ENCODE results near the gene PLEKHM3.

The PLEKHM3 gene

DNA sequence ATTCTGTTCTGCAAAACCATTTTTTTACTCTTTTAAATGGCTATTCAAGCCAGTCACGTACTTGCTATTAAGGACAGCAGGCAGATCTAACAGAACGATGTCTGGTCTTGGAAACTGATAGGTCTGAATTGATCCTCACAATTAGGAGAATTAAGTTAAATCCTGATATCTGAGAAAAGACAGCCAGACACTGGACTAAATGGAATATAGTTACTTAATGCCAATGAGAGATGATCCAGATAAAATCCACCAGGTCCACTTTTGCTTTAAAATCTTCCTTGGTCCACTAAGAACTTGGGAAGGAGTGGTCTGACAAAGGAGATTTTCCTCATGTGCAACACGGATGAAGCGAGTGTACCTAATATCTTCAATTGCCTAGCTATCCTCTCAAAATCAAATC lies 86.9 kb downstream of the PLEKHM3 start:
- Histone ChIP-seq H3K4me3 (ENCODE audit: low read depth, low read length) (no peak overlapping the region), H3K27ac (ENCODE audit: extremely low read depth, low read depth, low read length) (no peak overlapping the region), H3K36me3 (ENCODE audit: control insufficient read depth in 2 of 2, insufficient read depth in 1 of 2, low read length in 2 of 2) (no peaks in the 10 kb centered on the region), H3K9me3 (ENCODE audit: control insufficient read depth, insufficient read depth, low read depth, low read length) (no peaks in the 10 kb centered on the region), H3K4me1 (ENCODE audit: control insufficient read depth, insufficient read depth, low read length) (peaks cover 4% of the 10 kb centered on the region; the same call in 1 of the 2 replicates)
- CTCF ChIA-PET, result no interaction called here
- POLR2A ChIA-PET, result no interaction called here
- TF ChIP-seq, protein P1, sequence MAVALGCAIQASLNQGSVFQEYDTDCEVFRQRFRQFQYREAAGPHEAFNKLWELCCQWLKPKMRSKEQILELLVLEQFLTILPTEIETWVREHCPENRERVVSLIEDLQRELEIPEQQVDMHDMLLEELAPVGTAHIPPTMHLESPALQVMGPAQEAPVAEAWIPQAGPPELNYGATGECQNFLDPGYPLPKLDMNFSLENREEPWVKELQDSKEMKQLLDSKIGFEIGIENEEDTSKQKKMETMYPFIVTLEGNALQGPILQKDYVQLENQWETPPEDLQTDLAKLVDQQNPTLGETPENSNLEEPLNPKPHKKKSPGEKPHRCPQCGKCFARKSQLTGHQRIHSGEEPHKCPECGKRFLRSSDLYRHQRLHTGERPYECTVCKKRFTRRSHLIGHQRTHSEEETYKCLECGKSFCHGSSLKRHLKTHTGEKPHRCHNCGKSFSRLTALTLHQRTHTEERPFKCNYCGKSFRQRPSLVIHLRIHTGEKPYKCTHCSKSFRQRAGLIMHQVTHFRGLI (tag by site-specific recombination; IDR thresholded peaks at IDR 0.05), result no peak
- TF ChIP-seq ZNF394 (tag by site-specific recombination; IDR thresholded peaks at IDR 0.05; ENCODE audit: borderline replicate concordance) (no peak), ZSCAN16 (tag by site-specific recombination; IDR thresholded peaks at IDR 0.05) (no peak), ZSCAN23 (tag by site-specific recombination; IDR thresholded peaks at IDR 0.05) (no peak), ZNF16 (tag by site-specific recombination; IDR thresholded peaks at IDR 0.05; ENCODE audit: low read depth) (no peak), ZNF391 (tag by site-specific recombination; IDR thresholded peaks at IDR 0.05; ENCODE audit: borderline replicate concordance, low read depth) (no peak), ZNF37A (tag by site-specific recombination; IDR thresholded peaks at IDR 0.05) (no peak), ZNF830 (tag by site-specific recombination; IDR thresholded peaks at IDR 0.05; ENCODE audit: low read depth) (no peak), IKZF3 (tag by site-specific recombination; IDR thresholded peaks at IDR 0.05) (no peak), ZNF292 (tag by site-specific recombination; IDR thresholded peaks at IDR 0.05; ENCODE audit: borderline replicate concordance, low read depth) (no peak), ZNF768 (tag by site-specific recombination; IDR thresholded peaks at IDR 0.05) (no peak), ZNF510 (tag by site-specific recombination; IDR thresholded peaks at IDR 0.05; ENCODE audit: insufficient replicate concordance) (no peak), ZNF174 (tag by site-specific recombination; IDR thresholded peaks at IDR 0.05) (no peak)
- TF ChIP-seq, protein P2, sequence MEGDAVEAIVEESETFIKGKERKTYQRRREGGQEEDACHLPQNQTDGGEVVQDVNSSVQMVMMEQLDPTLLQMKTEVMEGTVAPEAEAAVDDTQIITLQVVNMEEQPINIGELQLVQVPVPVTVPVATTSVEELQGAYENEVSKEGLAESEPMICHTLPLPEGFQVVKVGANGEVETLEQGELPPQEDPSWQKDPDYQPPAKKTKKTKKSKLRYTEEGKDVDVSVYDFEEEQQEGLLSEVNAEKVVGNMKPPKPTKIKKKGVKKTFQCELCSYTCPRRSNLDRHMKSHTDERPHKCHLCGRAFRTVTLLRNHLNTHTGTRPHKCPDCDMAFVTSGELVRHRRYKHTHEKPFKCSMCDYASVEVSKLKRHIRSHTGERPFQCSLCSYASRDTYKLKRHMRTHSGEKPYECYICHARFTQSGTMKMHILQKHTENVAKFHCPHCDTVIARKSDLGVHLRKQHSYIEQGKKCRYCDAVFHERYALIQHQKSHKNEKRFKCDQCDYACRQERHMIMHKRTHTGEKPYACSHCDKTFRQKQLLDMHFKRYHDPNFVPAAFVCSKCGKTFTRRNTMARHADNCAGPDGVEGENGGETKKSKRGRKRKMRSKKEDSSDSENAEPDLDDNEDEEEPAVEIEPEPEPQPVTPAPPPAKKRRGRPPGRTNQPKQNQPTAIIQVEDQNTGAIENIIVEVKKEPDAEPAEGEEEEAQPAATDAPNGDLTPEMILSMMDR (tag by site-specific recombination; IDR thresholded peaks at IDR 0.05), result no peak
- TF ChIP-seq, protein P3, sequence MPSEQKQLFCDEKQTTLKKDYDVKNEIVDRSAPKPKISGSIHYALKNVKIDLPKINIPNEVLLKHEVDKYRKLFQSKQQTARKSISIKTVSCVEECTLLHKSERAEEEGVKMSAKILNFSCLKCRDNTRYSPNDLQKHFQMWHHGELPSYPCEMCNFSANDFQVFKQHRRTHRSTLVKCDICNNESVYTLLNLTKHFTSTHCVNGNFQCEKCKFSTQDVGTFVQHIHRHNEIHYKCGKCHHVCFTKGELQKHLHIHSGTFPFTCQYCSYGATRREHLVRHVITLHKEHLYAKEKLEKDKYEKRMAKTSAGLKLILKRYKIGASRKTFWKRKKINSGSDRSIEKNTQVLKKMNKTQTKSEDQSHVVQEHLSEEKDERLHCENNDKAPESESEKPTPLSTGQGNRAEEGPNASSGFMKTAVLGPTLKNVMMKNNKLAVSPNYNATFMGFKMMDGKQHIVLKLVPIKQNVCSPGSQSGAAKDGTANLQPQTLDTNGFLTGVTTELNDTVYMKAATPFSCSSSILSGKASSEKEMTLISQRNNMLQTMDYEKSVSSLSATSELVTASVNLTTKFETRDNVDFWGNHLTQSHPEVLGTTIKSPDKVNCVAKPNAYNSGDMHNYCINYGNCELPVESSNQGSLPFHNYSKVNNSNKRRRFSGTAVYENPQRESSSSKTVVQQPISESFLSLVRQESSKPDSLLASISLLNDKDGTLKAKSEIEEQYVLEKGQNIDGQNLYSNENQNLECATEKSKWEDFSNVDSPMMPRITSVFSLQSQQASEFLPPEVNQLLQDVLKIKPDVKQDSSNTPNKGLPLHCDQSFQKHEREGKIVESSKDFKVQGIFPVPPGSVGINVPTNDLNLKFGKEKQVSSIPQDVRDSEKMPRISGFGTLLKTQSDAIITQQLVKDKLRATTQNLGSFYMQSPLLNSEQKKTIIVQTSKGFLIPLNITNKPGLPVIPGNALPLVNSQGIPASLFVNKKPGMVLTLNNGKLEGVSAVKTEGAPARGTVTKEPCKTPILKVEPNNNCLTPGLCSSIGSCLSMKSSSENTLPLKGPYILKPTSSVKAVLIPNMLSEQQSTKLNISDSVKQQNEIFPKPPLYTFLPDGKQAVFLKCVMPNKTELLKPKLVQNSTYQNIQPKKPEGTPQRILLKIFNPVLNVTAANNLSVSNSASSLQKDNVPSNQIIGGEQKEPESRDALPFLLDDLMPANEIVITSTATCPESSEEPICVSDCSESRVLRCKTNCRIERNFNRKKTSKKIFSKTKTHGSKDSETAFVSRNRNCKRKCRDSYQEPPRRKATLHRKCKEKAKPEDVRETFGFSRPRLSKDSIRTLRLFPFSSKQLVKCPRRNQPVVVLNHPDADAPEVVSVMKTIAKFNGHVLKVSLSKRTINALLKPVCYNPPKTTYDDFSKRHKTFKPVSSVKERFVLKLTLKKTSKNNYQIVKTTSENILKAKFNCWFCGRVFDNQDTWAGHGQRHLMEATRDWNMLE (tag by site-specific recombination; conservative IDR thresholded peaks at IDR 0.05; ENCODE audit: low read depth), result no peak
- TF ChIP-seq, protein P4, sequence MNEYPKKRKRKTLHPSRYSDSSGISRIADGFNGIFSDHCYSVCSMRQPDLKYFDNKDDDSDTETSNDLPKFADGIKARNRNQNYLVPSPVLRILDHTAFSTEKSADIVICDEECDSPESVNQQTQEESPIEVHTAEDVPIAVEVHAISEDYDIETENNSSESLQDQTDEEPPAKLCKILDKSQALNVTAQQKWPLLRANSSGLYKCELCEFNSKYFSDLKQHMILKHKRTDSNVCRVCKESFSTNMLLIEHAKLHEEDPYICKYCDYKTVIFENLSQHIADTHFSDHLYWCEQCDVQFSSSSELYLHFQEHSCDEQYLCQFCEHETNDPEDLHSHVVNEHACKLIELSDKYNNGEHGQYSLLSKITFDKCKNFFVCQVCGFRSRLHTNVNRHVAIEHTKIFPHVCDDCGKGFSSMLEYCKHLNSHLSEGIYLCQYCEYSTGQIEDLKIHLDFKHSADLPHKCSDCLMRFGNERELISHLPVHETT (tag by site-specific recombination; IDR thresholded peaks at IDR 0.05), result no peak
- TF ChIP-seq, protein P5, sequence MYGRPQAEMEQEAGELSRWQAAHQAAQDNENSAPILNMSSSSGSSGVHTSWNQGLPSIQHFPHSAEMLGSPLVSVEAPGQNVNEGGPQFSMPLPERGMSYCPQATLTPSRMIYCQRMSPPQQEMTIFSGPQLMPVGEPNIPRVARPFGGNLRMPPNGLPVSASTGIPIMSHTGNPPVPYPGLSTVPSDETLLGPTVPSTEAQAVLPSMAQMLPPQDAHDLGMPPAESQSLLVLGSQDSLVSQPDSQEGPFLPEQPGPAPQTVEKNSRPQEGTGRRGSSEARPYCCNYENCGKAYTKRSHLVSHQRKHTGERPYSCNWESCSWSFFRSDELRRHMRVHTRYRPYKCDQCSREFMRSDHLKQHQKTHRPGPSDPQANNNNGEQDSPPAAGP (tag by site-specific recombination; IDR thresholded peaks at IDR 0.05), result no peak
- TF ChIP-seq, protein P6, sequence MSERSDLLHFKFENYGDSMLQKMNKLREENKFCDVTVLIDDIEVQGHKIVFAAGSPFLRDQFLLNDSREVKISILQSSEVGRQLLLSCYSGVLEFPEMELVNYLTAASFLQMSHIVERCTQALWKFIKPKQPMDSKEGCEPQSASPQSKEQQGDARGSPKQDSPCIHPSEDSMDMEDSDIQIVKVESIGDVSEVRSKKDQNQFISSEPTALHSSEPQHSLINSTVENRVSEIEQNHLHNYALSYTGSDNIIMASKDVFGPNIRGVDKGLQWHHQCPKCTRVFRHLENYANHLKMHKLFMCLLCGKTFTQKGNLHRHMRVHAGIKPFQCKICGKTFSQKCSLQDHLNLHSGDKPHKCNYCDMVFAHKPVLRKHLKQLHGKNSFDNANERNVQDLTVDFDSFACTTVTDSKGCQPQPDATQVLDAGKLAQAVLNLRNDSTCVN (tag by site-specific recombination; optimal IDR thresholded peaks at IDR 0.05), result no peak
- TF ChIP-seq, protein P7, sequence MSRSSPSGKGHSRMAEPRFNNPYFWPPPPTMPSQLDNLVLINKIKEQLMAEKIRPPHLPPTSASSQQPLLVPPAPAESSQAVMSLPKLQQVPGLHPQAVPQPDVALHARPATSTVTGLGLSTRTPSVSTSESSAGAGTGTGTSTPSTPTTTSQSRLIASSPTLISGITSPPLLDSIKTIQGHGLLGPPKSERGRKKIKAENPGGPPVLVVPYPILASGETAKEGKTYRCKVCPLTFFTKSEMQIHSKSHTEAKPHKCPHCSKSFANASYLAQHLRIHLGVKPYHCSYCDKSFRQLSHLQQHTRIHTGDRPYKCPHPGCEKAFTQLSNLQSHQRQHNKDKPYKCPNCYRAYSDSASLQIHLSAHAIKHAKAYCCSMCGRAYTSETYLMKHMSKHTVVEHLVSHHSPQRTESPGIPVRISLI (tag by site-specific recombination; IDR thresholded peaks at IDR 0.05), result no peak
